Mucosa of rectum (tissue), 2 donors: ENCODE results near the gene FOXF2.

Experiments
- H3K27ac ChIP-seq, 2 donors: one replicate each; pipeline ENCODE4 v1.7.0; 2013; ENCODE audit warnings: inconsistent platforms in 2 of 2, low read depth in 2 of 2, low read length in 2 of 2
- H3K27me3 ChIP-seq, 2 donors: one replicate each; pipeline ENCODE4 v1.7.0; 2013; ENCODE audit warnings: low read length in 2 of 2; ENCODE audit not compliant: control insufficient read depth in 2 of 2, insufficient read depth in 2 of 2
- H3K36me3 ChIP-seq, 2 donors: one replicate each; pipeline ENCODE4 v1.7.0; 2013; ENCODE audit warnings: low read length in 2 of 2; ENCODE audit not compliant: control insufficient read depth in 2 of 2, insufficient read depth in 2 of 2
- H3K4me1 ChIP-seq, 2 donors: one replicate each; pipeline ENCODE4 v1.7.0; 2013; ENCODE audit warnings: low read length in 2 of 2, mild to moderate bottlenecking in 1 of 2; ENCODE audit not compliant: control insufficient read depth in 2 of 2, insufficient read depth in 2 of 2
- H3K4me3 ChIP-seq, 2 donors: one replicate each; pipeline ENCODE4 v1.7.0; 2013; ENCODE audit warnings: low read length in 2 of 2
- H3K9ac ChIP-seq, 2 donors: one replicate each; pipeline ENCODE4 v1.7.0; 2013; ENCODE audit warnings: low read length in 2 of 2, low read depth in 1 of 2, mild to moderate bottlenecking in 1 of 2
- H3K9me3 ChIP-seq, 2 donors: one replicate each; pipeline ENCODE4 v1.7.0; 2013; ENCODE audit warnings: low read length in 2 of 2; ENCODE audit not compliant: control insufficient read depth in 2 of 2
- donor health status: healthy.
- donor health status: Normal muscosa, but diverticular disease.

The FOXF2 gene

DNA sequence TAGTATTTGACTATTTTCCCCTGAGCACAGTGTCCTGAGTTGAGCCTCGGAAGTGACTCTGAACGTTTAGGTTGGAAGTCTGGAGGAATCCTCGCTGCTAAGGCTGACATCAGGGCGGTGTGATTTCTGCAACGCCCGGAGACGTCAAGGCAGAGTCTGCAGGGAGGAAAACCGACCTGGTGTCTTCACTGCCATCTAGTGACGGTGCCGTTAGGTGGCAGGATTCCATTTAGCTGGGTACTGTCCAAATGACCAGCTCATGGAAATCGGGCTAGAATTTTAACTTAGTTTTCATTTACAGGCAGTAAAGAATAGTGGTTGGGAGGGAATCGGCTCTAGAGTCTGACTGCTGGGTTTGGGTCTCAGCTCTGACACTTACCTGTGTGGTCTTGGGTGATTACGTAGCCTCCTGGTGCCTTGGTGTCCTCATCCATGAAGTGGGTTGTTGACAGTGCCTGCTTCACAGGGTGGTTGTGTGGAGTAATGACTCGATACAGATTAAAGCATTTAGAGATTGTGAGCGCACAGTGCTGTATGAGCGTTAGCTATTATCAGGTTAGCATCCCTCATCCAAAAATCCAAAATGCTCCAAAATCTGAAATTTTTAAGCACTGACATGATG lies 35.0 kb downstream of the FOXF2 start:
- Histone ChIP-seq H3K9ac (no peak overlapping the region), H3K27ac (no peak overlapping the region), H3K36me3 (no peaks in the 10 kb centered on the region), H3K9me3 (no peaks in the 10 kb centered on the region), H3K4me3 (no peak overlapping the region), H3K4me1 (no peaks in the 10 kb centered on the region), H3K27me3 (no peaks in the 10 kb centered on the region)

- Histone ChIP-seq H3K4me1 (no peaks in the 10 kb centered on the region), H3K4me3 (no peak overlapping the region)
These were observed 37.0 kb downstream of the FOXF2 start for GRCh38 chr6:1426416-1426815.

DNA sequence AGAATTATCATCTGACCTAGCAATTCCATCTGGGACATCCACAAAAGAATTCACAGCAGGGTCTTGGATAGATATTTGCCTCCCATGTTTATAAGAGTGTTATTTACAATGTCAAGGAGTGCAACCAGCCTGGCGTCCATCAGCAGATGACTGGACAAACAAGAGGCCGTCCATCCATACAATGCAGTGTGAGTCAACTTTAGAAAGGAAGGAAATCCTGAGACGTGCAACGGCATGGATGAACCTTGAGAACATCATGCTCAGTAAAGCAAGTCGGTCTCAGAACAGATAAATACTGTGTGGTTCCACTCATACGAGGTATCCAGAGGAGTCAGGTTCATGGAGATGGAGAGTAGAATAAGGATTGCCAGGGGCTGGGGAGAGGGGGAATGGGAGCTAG lies 46.4 kb downstream of the FOXF2 start:
- Histone ChIP-seq H3K27ac (no peak overlapping the region), H3K36me3 (no peaks in the 10 kb centered on the region), H3K9ac (no peak overlapping the region), H3K9me3 (no peaks in the 10 kb centered on the region), H3K27me3 (peaks cover 3 to 11% of the 10 kb centered on the region in 2 donors), H3K4me3 (no peak overlapping the region), H3K4me1 (no peaks in the 10 kb centered on the region)

More at GRCh38 chr6:1426416-1426815, 37.0 kb downstream of the FOXF2 start:
- Histone ChIP-seq H3K27me3 (no peaks in the 10 kb centered on the region), H3K36me3 (no peaks in the 10 kb centered on the region), H3K9me3 (no peaks in the 10 kb centered on the region), H3K9ac (no peak overlapping the region), H3K27ac (no peak overlapping the region)

DNA sequence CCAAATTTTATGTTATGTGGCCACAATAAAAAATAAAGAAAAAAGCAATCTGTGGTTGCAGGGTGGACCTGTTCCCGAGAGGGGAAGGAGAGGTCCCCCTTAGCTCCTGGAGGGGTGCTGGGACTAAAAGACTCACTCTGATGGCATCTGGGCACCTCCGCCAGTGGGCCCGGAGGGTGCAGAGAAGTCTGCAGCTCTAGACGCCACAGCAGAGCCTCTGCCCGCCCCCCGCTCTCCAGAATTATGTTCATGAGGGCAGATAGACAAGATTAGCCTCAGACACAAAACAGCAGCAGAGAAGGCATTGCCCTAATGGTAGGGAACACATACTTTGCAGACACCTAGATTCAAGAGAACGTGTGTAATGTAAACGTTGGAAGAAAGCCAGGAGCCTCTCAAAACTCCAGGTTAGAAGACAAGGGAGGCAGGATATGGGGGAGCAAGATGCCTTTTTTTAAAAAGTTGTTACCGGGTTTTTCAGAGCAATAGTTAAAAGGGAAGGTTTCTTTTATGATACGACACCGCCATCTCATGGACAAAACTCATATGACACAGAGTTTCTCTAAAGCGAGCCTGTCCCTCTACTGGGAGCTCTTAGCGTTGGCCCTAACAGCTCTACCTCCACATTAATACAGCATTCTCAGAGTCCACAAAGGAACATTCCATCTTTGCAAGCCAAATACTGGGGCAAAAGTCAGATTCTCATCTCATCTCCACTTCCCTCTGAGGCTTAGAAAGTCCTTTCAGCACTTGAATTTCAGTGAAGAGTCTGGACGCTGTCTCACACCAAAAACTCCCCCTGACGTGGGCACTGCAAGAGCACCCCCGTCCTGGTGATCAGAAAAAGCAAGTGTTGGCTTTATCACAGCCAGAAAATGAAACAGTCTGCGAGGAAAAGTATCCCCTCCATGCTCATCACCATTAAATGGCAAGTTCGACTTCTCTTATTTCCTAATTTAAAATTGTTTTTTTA lies 47.2 kb downstream of the FOXF2 start:
- no peaks in the 10 kb centered on the region for H3K9me3 ChIP-seq
- no peak overlapping the region for H3K27ac ChIP-seq
- peaks cover 3 to 11% of the 10 kb centered on the region in 2 donors for H3K27me3 ChIP-seq
- no peak overlapping the region for H3K9ac ChIP-seq
- no peaks in the 10 kb centered on the region for H3K4me1 ChIP-seq
- H3K36me3 ChIP-seq: no peaks in the 10 kb centered on the region
- H3K4me3 ChIP-seq: no peak overlapping the region

DNA sequence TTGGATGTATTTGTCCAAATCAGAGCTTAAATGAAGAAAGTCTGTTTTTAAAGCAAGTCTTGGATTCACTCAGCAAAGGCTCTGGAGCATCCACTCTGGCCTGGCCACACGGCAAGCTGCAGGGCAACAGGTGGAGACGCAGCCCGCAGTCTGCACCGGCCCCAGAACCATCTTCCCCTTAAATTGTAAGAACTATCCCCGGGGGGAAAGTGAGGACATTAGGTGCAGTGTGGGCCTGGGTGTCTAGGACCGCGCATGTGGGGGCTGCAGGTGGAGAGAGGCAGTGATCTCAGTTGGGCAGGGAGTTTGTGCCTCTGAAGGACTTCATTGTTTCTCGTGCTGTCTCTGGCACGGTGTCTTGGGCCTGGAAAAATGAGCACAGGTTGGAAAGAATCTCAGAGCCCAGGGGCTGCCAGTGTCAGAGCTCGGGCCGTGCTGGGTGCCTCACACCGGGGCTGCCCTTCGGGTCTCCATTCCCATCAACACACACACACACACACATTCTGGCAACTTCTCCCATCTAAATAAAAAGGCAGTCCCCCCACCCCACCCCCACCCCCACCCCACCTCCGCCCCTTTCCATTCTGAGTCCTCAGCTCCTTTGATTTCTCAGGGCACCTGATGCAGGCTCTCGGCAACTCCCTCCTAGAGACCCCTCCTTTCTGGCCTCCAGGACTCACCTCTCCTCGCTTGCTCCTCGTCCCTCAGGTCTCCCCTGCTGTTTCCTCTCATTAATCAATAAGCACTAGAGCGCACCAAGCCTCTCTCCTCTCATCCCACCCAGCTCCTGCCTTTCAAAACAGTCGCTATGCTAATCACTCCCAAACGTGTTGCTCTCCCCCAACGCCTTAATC lies 48.4 kb downstream of the FOXF2 start:
- H3K27ac ChIP-seq: no peak overlapping the region
- no peak overlapping the region for H3K9ac ChIP-seq
- H3K36me3 ChIP-seq: no peaks in the 10 kb centered on the region
- no peaks in the 10 kb centered on the region for H3K4me1 ChIP-seq
- no peak overlapping the region for H3K4me3 ChIP-seq
- H3K9me3 ChIP-seq: no peaks in the 10 kb centered on the region
- H3K27me3 ChIP-seq: peaks cover 3 to 11% of the 10 kb centered on the region in 2 donors

- H3K4me1 ChIP-seq: no peaks in the 10 kb centered on the region
- H3K27me3 ChIP-seq: peaks cover 3 to 11% of the 10 kb centered on the region in 2 donors
- H3K9me3 ChIP-seq: no peaks in the 10 kb centered on the region
- no peak overlapping the region for H3K9ac ChIP-seq
- H3K4me3 ChIP-seq: no peak overlapping the region
- no peak overlapping the region for H3K27ac ChIP-seq
- no peaks in the 10 kb centered on the region for H3K36me3 ChIP-seq
These were observed 49.1 kb downstream of the FOXF2 start for GRCh38 chr6:1438471-1438881.

DNA sequence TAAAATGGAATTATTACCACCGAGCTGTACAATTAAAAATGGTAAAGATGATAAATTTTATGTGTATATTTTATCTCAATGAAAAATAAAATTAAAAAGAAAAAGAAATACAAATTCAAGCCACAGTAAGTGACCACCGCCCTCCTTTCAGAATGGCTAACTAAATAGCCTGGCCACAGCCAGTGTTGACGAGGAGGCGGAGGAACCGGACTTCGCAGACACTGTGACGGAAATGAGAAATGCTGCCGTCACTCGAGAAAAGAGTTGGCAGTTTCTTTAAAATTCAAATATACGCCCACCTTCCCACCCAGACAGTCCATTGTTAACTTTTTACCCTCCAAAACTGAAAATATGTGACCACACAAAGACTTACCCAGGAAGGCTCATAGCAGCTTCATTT lies 50.0 kb downstream of the FOXF2 start:
- Histone ChIP-seq H3K9ac (no peak overlapping the region), H3K27ac (no peak overlapping the region), H3K9me3 (no peaks in the 10 kb centered on the region), H3K36me3 (no peaks in the 10 kb centered on the region), H3K4me3 (no peak overlapping the region), H3K4me1 (no peaks in the 10 kb centered on the region), H3K27me3 (peaks cover 3 to 11% of the 10 kb centered on the region in 2 donors)

DNA sequence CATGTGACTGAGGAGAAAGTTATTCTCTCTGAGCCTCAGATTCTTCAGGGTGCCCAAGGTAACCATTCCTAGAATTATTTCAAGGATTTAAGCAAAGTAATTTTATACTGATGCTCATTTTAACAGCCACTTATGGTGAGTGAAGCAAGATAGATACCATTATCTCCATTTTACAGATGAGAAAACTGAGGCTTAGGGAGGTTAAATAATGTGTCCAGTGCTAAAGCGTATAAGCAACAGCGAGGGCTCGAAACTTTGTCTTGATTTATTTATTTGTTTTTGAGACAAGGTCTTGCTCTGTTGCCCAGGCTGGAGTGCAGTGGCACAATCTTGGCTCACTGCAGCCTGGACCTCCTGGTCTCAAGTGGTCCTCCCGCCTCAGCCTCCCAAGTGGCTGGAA lies 53.6 kb downstream of the FOXF2 start:
- Histone ChIP-seq H3K4me1 (no peaks in the 10 kb centered on the region), H3K9me3 (no peaks in the 10 kb centered on the region), H3K4me3 (no peak overlapping the region), H3K36me3 (no peaks in the 10 kb centered on the region), H3K9ac (no peak overlapping the region), H3K27me3 (peaks cover 4 to 8% of the 10 kb centered on the region in 2 donors), H3K27ac (no peak overlapping the region)
